OCI-LY7 (cell line): ENCODE data around the gene PITPNC1. TPM values are rescaled to one million over a fixed set of nuclear protein-coding genes. Genes with fewer than 3 reads are reported as not detected.
"Not testable (repeated sequence)": the region's sequence is repeated elsewhere in the genome, so short reads cannot be mapped to it uniquely, and the experiment has no call there.

Source experiments
- BruUV-seq: library from RNA; stranded (reverse); fragments of 400-500 nt; replicated peaks from 2 replicates; lab custom pipeline; 2021; lab: Mats Ljungman, UMichigan
- CTCF ChIA-PET: fragments of 300-600 bp; sonication (Branson Sonifier 250); formaldehyde crosslinking; loops from one replicate; lab custom pipeline; 2022; ENCODE audit warnings: antibody characterized with exemption; ENCODE audit not compliant: unreplicated experiment; lab: Charles Lee
- POLR2A ChIA-PET: fragments of 300-600 bp; sonication (Branson Sonifier 250); formaldehyde crosslinking; loops from one replicate; lab custom pipeline; 2022; ENCODE audit warnings: antibody characterized with exemption; lab: Charles Lee
- DNase-seq: peaks from one replicate; pipeline ENCODE4 v3.0.0-alpha.2; 2015; ENCODE audit warnings: low spot score
- H2AFZ ChIP-seq: fragments of 200-600 bp; sonication (generic), shearing (Covaris generic); 2 replicates; pipeline ENCODE4 v1.6.1; 2014; ENCODE audit warnings: mild to moderate bottlenecking, antibody characterized with exemption, low read length, moderate library complexity
- H3K27ac ChIP-seq: fragments of 200-600 bp; sonication (generic); 2 replicates; pipeline ENCODE4 v1.5.1; 2014; ENCODE audit warnings: mixed run types, low read depth, mild to moderate bottlenecking, moderate library complexity, low read length, inconsistent platforms; ENCODE audit not compliant: poor library complexity, severe bottlenecking
- H3K36me3 ChIP-seq: fragments of 200-600 bp; sonication (generic); 2 replicates; pipeline ENCODE4 v1.6.1; 2014; ENCODE audit warnings: mild to moderate bottlenecking, antibody characterized with exemption, low read length, moderate library complexity, mixed read lengths; ENCODE audit not compliant: insufficient read depth
- H3K4me1 ChIP-seq: fragments of 200-600 bp; sonication (generic); 2 replicates; pipeline ENCODE4 v1.5.1; 2014; ENCODE audit warnings: mild to moderate bottlenecking, low read length; ENCODE audit not compliant: insufficient read depth, poor library complexity, severe bottlenecking
- H3K4me2 ChIP-seq: fragments of 200-600 bp; sonication (generic); 2 replicates; pipeline ENCODE4 v1.6.1; 2014; ENCODE audit warnings: mild to moderate bottlenecking, low read length
- H3K4me3 ChIP-seq: fragments of 200-600 bp; sonication (generic); 2 replicates; pipeline ENCODE4 v1.5.1; 2014; ENCODE audit warnings: mild to moderate bottlenecking, low read depth, low read length; ENCODE audit not compliant: poor library complexity, severe bottlenecking
- H3K79me2 ChIP-seq: fragments of 200-600 bp; sonication (generic); 2 replicates; pipeline ENCODE4 v1.6.1; 2016; ENCODE audit warnings: low read depth, mild to moderate bottlenecking, low read length, moderate library complexity, mixed read lengths; ENCODE audit not compliant: insufficient read depth
- H3K9me2 ChIP-seq: fragments of 200-600 bp; sonication (generic); 2 replicates; pipeline ENCODE4 v1.6.1; 2016; ENCODE audit warnings: mild to moderate bottlenecking, low read length, mixed read lengths; ENCODE audit not compliant: insufficient read depth
- H3K9me3 ChIP-seq: fragments of 200-600 bp; sonication (generic); 2 replicates; pipeline ENCODE4 v1.6.1; 2014; ENCODE audit warnings: mild to moderate bottlenecking, mixed run types, low read length, mixed read lengths
- H4K20me1 ChIP-seq: fragments of 200-600 bp; sonication (generic); 2 replicates; pipeline ENCODE4 v1.6.1; 2014; ENCODE audit warnings: mild to moderate bottlenecking, antibody characterized with exemption, low read length, moderate library complexity, mixed read lengths; ENCODE audit not compliant: insufficient read depth
- CTCF ChIP-seq: fragments of 200-600 bp; sonication (generic); conservative IDR thresholded peaks from 2 replicates; pipeline ENCODE4 v1.5.1; 2014; ENCODE audit warnings: mild to moderate bottlenecking, antibody characterized with exemption, low read length, moderate library complexity, mixed read lengths
- EZH2phosphoT487 ChIP-seq: fragments of 200-600 bp; sonication (generic); IDR thresholded peaks from 2 replicates; pipeline ENCODE4 v1.6.1; 2018; ENCODE audit warnings: low read depth, borderline replicate concordance, mild to moderate bottlenecking, mixed run types, antibody characterized with exemption, low read length, moderate library complexity, mixed read lengths
- intact Hi-C: fragments of 100-400 bp; cut with micrococcal nuclease; formaldehyde crosslinking; loops from one replicate; pipeline ENCODE4 v1.10.0; 2022; ENCODE audit not compliant: unreplicated experiment
- total RNA-seq, 2 experiments: library from RNA; depleted of rRNA in 1 of 2; stranded (reverse); fragments of >200 nt in 1 of 2; shearing (Covaris generic) in 1 of 2; gene quantifications; 2 replicates each; pipeline ENCODE4 v1.2.3, GENCODE V29; 2014 to 2022

PITPNC1 gene
- total RNA-seq, 2 experiments from 2014 or later = 14.3 to 21.1 TPM

- Histone ChIP-seq H2AFZ (no peak overlapping the region), H3K27ac (no peak overlapping the region), H3K4me2 (no peak overlapping the region), H4K20me1 (no peaks in the 10 kb centered on the region), H3K4me1 (no peaks in the 10 kb centered on the region), H3K4me3 (no peak overlapping the region), H3K9me2 (no peaks in the 10 kb centered on the region), H3K79me2 (no peaks in the 10 kb centered on the region), H3K9me3 (no peaks in the 10 kb centered on the region), H3K36me3 (peaks cover 16% of the 10 kb centered on the region)
- no TSS peak for BruUV-seq
- no peak for DNase-seq
- ChIA-PET CTCF (no interaction called here), POLR2A (interaction anchor here (0.5 kb wide), 1 partner anchor 131 kb away, joined by 3 read pairs; no protein-coding TSS in a partner anchor)
- intact Hi-C loops = no loop called here
- TF ChIP-seq CTCF (no peak), EZH2phosphoT487 (no peak)
These were observed 41.7 kb upstream of the PITPNC1 start for GRCh38 chr17:67335245-67335835.

- POLR2A ChIA-PET = interaction anchor here (0.7 kb wide), 1 partner anchor 391 kb away, joined by 3 read pairs; no protein-coding TSS in a partner anchor
- H3K9me2 ChIP-seq = no peaks in the 10 kb centered on the region
These were observed 40.2 kb upstream of the PITPNC1 start for GRCh38 chr17:67336859-67337258.

GRCh38 chr17:67338353-67338752, 38.7 kb upstream of the PITPNC1 start:
- H3K4me3 ChIP-seq, H2AFZ ChIP-seq, H3K79me2 ChIP-seq, CTCF ChIA-PET, H4K20me1 ChIP-seq, intact Hi-C loops, H3K4me1 ChIP-seq, H3K9me3 ChIP-seq, BruUV-seq, DNase-seq, H3K4me2 ChIP-seq, H3K9me2 ChIP-seq, H3K27ac ChIP-seq: not testable (repeated sequence)
- POLR2A ChIA-PET = interaction anchor here (0.7 kb wide), 2 partner anchors 117 to 795 kb away, joined by 3 read pairs; no protein-coding TSS in a partner anchor
- H3K36me3 ChIP-seq = peaks cover 46% of the 10 kb centered on the region

More at GRCh38 chr17:67336859-67337258, 40.2 kb upstream of the PITPNC1 start:
- H3K9me3 ChIP-seq = no peaks in the 10 kb centered on the region
- no peaks in the 10 kb centered on the region for H4K20me1 ChIP-seq
- H2AFZ ChIP-seq = no peak overlapping the region
- DNase-seq = no peak
- BruUV-seq = no TSS peak
- H3K27ac ChIP-seq = no peak overlapping the region
- H3K79me2 ChIP-seq = no peaks in the 10 kb centered on the region
- intact Hi-C loops = no loop called here
- no peak overlapping the region for H3K4me3 ChIP-seq
- CTCF ChIA-PET = no interaction called here
- no peaks in the 10 kb centered on the region for H3K4me1 ChIP-seq
- TF ChIP-seq CTCF = no peak
- no peak for TF ChIP-seq EZH2phosphoT487
- no peak overlapping the region for H3K4me2 ChIP-seq
- H3K36me3 ChIP-seq = peaks cover 31% of the 10 kb centered on the region
